ENCODE data around the gene RAPGEF5. TPM values are rescaled to one million over a fixed set of nuclear protein-coding genes. Genes with fewer than 3 reads are reported as not detected.

Gene RAPGEF5
- total RNA-seq, 1 experiment from 2014 or later, result 1.2 TPM

DNA sequence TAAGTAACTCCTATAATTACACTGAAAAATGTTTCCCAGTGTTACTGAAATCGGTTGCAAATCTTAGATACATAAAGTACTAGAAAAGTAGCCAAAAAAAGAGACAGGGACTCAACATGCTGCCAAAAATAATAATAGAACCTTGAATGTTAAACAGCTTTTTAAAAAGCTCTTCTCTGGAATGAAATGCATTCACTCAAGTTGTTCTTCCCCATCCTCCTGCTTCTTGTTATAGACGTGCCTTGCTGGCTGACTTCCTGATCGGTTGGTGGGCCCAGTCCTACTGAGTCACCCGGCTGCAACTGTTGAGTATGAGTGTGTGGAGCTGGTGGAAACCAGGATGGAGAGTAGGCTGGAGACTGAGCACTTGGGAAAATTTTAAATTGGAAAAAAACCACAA, 30.6 kb upstream of the RAPGEF5 start:
- Histone ChIP-seq H3K36me3 (no peaks in the 10 kb centered on the region), H3K4me3 (no peak overlapping the region), H3K27me3 (no peaks in the 10 kb centered on the region), H3K9me3 (no peaks in the 10 kb centered on the region)
- peak; percentile 75 for DNase-seq

DNA sequence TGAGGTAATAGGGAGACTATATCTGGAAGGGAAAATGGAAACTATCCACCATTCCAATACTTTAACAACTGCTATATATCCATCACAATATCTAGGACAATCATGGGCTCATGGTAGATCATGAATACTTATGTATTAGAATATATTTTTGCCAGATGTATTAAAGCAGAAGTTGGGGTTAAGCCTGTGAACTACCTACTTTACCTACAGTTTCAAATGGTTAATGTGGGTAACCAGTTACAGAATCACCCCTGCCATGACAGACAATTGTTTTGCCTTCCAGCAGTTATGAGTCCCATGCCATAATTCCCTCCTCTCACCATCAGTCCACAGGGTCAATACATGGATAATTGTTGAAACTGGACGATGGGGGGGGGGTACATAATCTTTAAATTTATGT, 29.9 kb upstream of the RAPGEF5 start:
- Histone ChIP-seq H3K4me3 (no peak overlapping the region), H3K9me3 (no peaks in the 10 kb centered on the region), H3K27me3 (no peaks in the 10 kb centered on the region), H3K36me3 (no peaks in the 10 kb centered on the region)
- no peak for DNase-seq

DNA sequence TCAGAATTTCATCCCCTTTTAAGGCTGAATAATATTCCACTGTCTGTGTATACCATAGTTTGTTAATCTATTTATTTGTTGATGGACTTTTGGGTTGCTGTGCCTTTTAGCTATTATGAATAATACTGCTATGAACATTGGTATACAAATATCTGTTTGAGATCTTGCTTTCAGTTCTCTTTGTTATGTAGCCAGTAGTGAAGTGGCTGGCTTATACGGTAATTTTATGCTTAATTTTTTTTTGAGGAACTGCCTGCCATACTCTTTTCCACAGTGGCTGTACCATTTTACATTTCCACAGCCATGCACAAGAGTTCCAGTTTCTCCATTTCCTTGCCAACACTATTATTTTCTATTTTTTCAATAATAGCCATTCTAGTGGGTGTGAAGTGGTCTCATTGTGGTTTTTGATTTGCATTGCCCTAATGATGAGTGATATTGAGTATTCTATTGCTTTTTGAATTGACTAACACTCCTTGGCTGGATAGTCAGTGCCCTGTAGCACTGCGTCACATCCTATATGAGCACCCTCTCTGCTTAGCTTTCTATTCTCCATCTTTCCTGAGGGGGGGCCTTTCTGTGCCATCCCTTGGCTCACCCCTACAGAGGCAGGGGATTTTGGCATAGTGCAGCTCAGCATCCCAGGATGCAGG, 29.4 kb upstream of the RAPGEF5 start:
- H3K27me3 ChIP-seq, result no peaks in the 10 kb centered on the region
- no peaks in the 10 kb centered on the region for H3K9me3 ChIP-seq
- DNase-seq, result no peak
- H3K36me3 ChIP-seq, result no peaks in the 10 kb centered on the region
- no peak overlapping the region for H3K4me3 ChIP-seq

DNA sequence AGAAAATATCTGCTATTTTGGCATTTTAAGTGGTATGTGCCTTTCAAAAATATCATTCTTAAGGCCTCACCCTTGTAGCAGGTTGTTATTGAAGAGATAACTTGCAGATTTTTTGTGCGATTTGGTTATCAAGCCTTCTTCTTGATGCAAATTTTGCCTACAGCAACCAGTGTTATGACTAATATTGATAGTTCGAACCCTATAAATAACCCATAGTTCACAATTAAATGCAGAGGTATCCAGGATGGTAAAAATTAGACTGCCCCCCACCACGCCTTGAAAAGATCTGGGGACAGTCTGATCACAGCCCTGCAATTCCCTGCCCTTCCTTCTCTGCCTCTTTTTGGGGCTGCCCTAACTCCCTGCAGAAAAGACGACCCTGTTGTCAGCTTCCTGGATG, 28.4 kb upstream of the RAPGEF5 start:
- no peaks in the 10 kb centered on the region for H3K27me3 ChIP-seq
- no peak overlapping the region for H3K4me3 ChIP-seq
- H3K9me3 ChIP-seq, result no peaks in the 10 kb centered on the region
- DNase-seq, result no peak
- no peaks in the 10 kb centered on the region for H3K36me3 ChIP-seq

DNA sequence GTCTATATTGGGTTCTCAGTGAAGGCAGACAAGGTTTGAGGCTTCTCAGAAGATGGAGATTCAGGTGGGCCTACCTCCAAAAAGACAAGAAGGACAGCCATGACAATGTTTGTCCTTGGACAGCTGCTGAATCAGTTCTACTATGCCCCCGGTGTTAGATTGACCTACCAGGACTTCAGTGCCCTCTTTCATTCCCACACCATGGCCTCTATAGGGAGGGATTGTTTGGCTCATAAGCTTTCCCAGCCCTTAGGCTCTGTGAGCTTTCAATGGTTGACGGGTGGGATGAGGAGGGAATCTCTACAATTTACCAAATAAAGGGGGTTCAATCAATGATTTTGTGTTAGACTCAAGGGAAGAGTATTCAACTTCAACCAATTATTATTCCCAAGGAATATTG, 23.4 kb upstream of the RAPGEF5 start:
- H3K27me3 ChIP-seq, result no peaks in the 10 kb centered on the region
- no peak for DNase-seq
- no peaks in the 10 kb centered on the region for H3K9me3 ChIP-seq
- H3K36me3 ChIP-seq, result no peaks in the 10 kb centered on the region
- H3K4me3 ChIP-seq, result no peak overlapping the region

DNA sequence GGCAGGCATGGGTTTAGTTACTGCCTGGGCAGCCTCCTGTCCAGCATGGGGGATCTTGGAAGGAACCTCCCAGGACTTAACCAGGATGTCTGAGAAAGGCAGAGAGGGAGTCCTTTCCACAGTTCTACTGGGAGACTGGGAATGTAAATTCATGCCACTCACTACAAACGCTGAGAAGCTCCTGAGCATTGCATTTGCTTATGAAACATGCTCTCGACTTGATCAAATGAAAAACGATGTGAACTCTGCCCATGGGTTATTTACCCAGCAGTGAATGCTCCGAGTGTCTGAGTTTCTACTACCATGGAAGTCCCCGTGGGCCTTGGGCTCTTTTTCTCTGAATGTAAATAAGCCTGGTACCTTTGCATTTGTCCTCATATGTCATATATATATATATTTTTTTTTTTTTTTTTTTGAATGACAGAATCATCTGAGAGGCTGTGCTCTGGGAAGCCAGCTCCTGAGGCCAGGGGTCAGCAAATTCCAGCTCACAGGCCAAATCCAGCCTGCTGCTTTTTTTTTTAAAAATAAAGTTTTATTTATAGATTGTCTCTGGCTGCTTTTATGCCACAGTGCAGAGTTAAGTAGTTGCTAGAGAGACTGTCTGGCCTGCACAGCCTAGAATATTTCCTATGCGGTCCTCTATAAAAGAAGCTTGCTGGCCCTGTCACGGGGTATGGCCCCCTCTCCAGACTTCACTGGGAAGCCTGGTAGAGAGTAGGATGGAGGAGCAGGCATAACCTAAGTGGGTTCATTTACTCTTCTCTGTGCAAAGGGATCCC, 21.4 kb upstream of the RAPGEF5 start:
- Histone ChIP-seq H3K4me3 (no peak overlapping the region), H3K9me3 (no peaks in the 10 kb centered on the region), H3K27me3 (no peaks in the 10 kb centered on the region), H3K36me3 (no peaks in the 10 kb centered on the region)
- DNase-seq, result no peak

DNA sequence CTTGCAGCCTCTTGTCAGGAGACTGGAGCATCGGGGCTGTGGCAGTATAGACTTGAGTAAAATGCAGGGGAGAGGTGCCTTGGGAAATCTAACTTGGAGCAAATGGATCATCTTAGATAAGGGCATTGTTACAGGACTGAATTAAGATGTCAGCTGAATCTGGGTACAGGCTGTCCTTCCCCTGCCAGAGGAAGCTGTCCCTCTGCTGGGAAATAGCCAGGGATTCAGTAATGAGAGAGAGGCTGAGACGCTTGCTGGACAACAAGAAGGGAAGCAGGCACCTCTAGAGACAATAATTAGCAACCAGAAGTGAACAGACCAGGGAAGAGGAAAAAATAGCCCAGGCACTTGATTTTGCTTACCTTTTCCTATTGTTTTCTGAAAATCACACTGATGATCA, 20.7 kb upstream of the RAPGEF5 start:
- no peaks in the 10 kb centered on the region for H3K36me3 ChIP-seq
- no peaks in the 10 kb centered on the region for H3K9me3 ChIP-seq
- H3K27me3 ChIP-seq, result no peaks in the 10 kb centered on the region
- no peak overlapping the region for H3K4me3 ChIP-seq
- no peak for DNase-seq

DNA sequence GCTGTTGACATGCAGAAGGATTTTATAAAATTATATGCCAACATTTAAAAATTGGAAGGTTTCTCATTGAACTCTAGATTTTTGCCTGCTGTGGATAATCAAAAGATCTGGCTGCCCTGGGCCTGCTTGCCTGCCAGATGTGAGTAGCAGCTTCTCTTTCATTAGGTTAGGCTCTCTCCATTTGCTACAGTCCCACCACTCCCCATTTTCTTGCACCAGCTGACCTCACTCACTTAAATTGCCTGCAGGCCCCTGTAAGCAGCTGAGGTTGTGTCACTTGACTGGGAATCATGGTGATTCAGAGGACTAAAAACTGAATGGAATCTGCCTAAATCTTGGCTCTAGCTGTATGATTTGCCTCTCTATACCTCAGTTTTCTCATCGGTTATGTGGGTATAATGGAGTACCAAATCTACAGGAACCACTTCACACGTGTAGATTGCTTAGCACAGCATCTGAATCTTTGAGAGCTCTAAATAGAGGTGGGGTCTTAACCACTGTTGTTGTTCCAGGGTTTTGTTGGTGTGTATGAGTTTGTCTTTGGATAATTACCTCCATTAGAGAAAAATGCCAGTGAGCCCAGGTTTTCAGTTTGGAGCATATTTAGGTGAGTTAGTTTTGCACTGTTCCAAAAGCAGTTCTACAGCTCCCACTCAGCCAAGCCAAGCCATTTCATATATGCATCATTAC, 18.6 kb upstream of the RAPGEF5 start:
- Histone ChIP-seq H3K9me3 (no peaks in the 10 kb centered on the region), H3K4me3 (no peak overlapping the region), H3K36me3 (no peaks in the 10 kb centered on the region), H3K27me3 (no peaks in the 10 kb centered on the region)
- DNase-seq, result no peak

DNA sequence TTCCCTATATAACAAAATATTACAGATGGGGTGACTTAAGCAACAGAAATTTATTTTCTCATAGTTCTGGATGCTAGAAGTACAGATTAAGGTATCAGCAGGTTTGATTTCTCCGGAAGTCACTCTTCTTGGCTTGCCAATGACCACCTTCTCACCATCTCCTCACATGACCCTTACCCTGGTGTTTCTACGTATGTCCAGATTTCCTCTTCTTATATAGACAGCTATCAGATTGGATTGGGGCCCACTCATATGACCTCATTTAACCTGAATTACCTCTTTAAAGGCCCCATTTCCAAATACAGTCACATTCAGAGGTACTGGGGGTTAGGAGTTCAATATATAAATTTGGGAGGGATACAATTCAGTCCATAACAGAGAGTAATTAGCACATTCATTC, 17.0 kb upstream of the RAPGEF5 start:
- no peaks in the 10 kb centered on the region for H3K36me3 ChIP-seq
- no peaks in the 10 kb centered on the region for H3K9me3 ChIP-seq
- DNase-seq, result no peak
- no peaks in the 10 kb centered on the region for H3K27me3 ChIP-seq
- no peak overlapping the region for H3K4me3 ChIP-seq

DNA sequence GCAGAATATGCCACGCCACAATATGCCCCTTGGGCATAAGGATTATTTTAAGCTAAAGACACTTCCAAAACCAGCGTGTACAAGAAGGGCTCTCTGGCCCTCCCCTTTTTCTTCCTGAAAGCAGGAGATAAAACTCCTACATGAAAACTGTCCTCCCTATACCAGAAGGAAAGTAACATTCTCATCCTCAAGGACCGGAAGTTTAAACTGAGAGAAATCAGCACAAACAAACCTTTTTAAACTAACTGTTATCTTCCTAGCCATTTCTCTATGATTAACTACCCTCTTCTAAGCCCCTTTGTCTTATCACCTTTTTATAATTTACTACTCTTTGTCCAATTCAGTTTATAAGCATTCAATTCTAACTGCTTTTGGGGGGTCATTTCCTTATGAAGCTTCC, 16.4 kb upstream of the RAPGEF5 start:
- Histone ChIP-seq H3K27me3 (no peaks in the 10 kb centered on the region), H3K9me3 (no peaks in the 10 kb centered on the region), H3K4me3 (no peak overlapping the region), H3K36me3 (no peaks in the 10 kb centered on the region)
- DNase-seq, result no peak

DNA sequence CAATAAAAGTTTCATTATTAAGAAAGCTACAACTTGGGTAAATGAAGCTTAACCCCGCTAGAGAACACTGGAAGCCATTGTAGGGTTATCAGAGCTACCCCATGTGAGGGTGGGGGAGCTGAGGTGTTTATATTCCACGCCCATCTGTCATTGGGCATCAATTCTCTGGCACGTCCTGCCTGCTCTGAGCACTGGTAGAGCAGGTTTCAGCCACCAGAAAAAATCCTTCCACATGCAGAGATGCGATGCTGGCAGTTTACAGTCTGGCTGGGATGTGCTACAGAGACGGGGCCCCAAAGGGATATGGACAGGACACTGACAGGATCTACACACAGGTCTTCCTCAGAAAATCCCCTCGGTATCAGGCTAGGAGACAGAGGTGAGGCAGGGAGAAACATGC, 15.9 kb upstream of the RAPGEF5 start:
- no peak overlapping the region for H3K4me3 ChIP-seq
- DNase-seq, result no peak
- no peaks in the 10 kb centered on the region for H3K27me3 ChIP-seq
- H3K36me3 ChIP-seq, result no peaks in the 10 kb centered on the region
- no peaks in the 10 kb centered on the region for H3K9me3 ChIP-seq

DNA sequence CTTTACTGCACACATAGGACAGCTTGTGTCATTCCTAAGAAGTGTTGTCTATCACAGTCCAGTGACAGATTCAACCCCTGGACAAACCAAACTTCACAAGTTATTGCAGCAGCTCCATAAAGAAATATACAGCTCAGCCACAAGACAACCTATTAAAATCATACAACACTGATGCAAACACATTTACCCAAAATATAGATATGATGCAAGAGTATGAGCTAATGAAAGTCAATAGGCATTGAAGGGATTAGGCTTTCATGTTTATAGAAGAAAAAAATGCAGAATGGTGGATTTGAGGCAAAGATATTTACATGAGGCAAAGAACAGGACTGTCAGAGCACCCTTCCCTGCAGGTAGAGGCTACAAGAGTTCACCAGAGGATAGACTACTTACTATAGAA, 14.9 kb upstream of the RAPGEF5 start:
- H3K9me3 ChIP-seq, result no peaks in the 10 kb centered on the region

DNA sequence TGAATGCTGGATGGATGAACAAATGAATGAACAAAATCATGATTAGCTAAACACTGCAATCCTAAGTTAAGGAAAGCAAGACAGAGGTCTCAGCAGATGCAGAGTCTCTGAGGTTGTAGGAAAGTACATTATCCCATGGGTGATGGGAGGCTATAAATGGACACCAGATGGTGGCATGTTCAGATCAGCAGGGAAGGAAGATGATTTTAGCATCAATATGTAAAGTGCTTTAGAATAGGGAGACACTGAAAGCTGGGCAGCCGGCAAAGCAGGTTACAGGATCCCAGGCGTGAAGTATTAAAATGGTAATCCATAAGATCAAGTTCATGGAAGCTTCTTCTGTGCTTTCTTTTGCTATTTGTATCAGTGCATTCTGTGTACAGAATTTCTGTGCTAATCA, 7.9 kb upstream of the RAPGEF5 start:
- no peak for DNase-seq
- Histone ChIP-seq H3K36me3 (no peaks in the 10 kb centered on the region), H3K4me3 (no peak overlapping the region), H3K27me3 (no peaks in the 10 kb centered on the region), H3K9me3 (no peaks in the 10 kb centered on the region)

More for the DNA sequence above, 14.9 kb upstream of the RAPGEF5 start:
- H3K4me3 ChIP-seq, result no peak overlapping the region
- H3K27me3 ChIP-seq, result no peaks in the 10 kb centered on the region
- no peak for DNase-seq
- no peaks in the 10 kb centered on the region for H3K36me3 ChIP-seq

DNA sequence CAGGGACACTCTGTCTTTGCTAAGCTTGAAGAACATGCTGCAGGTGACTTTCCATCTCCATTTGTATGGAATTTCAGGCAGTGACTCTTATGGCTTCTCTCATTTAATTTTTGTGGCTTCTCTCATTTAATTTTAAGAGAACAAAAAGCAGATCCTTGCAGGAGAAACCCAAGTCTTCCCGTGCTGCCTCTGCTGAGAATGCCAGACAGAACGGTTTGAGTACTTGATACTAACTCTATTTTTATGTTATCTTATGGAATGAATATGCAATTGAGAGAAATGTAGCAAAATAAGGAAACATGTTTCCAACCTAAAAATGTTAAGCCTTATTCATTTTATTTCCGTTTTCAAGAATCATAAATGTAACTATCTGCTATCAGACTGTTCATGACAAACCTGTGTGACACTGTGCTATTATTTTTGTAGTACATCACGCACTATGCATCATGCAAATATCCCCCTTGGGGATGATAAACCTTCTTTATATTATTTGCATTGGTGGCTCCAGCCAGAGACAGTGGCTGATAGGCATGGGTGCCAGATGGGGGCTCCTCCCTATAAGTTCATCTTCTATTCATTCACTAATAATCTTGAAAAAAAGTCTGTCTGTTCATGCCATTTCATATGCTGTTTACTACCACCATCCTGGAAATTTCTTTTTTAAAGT, 6.9 kb upstream of the RAPGEF5 start:
- DNase-seq, result no peak
- Histone ChIP-seq H3K36me3 (no peaks in the 10 kb centered on the region), H3K9me3 (no peaks in the 10 kb centered on the region), H3K4me3 (no peak overlapping the region), H3K27me3 (no peaks in the 10 kb centered on the region)

DNA sequence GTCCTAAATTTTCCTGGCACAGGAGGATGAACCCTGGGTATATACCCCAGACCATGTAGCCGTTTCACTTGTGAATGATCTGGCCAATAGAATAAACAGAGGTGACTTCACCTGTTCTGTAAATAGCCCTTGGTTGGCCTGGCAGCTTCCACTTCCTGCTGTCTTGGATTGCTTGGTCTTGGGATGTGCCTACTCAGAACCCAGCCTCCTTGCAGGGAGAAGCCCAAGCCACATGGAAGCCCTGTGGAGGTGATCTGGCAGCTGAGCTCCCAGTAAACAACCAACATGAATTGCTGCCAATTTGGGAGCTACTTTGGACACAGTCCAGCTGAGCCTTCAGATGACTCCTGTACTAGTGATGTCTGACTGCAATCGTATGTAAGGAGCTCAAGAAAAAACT, 4.8 kb upstream of the RAPGEF5 start:
- Histone ChIP-seq H3K27me3 (no peaks in the 10 kb centered on the region), H3K9me3 (no peaks in the 10 kb centered on the region), H3K36me3 (no peaks in the 10 kb centered on the region), H3K4me3 (no peak overlapping the region)
- peak; percentile 50 for DNase-seq

DNA sequence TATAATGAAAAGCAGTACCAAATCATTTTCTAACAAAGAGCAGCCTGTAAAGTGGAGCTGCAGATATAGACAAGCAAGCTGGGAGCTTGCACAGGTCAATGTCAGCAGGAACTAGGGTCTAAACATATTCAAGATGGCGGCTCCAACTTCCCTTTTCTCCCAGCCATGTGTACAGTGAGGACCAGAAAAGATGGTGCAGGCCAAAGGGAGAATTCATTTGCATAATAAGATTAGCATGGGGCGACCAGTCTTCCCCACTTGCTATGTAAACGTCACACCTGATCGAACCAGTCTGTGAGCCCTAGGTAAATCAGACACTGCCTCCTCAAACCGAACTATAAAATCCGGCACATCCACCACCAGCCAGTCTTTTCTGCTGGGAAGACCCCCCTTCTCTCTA, 4.4 kb upstream of the RAPGEF5 start:
- no peaks in the 10 kb centered on the region for H3K9me3 ChIP-seq
- H3K36me3 ChIP-seq, result no peaks in the 10 kb centered on the region
- H3K4me3 ChIP-seq, result no peak overlapping the region
- DNase-seq, result no peak
- H3K27me3 ChIP-seq, result no peaks in the 10 kb centered on the region

Data from MG63 (cell line).